Neural progenitor cell (in vitro differentiated cells): ENCODE measurements around the gene SPANXD.

Source experiments
- EZH2 ChIP-seq: fragments of 200-600 bp; sonication (generic); IDR thresholded peaks from 2 replicates; pipeline ENCODE4 v1.6.1; 2017; ENCODE audit warnings: antibody characterized with exemption, mild to moderate bottlenecking, moderate library complexity
- TF ChIP-seq, protein P1 (sequence below): fragments of 200-600 bp; sonication (generic); IDR thresholded peaks from 2 replicates; pipeline ENCODE4 v1.5.1; 2017; ENCODE audit warnings: antibody characterized with exemption, mild to moderate bottlenecking

DNA sequence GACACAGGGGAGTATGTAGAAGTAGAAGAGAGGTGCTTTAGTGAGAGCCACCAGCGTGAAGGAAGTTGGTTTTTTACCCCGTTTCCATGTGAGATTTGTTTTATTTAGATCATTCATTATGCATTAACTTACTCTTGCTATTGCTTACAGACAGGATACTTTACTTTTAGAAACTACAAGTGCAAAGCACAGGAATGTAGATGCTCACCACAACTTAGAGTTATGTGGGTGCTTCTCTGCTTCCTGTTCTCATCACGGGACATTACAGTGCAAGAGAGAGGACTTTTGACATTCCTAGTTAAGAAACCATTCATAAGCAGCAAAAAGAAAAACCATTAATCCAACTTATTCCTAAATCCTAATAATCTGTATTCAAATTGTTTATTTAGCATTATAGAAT is 25.6 kb upstream of the SPANXD start:
- TF ChIP-seq, protein P1, sequence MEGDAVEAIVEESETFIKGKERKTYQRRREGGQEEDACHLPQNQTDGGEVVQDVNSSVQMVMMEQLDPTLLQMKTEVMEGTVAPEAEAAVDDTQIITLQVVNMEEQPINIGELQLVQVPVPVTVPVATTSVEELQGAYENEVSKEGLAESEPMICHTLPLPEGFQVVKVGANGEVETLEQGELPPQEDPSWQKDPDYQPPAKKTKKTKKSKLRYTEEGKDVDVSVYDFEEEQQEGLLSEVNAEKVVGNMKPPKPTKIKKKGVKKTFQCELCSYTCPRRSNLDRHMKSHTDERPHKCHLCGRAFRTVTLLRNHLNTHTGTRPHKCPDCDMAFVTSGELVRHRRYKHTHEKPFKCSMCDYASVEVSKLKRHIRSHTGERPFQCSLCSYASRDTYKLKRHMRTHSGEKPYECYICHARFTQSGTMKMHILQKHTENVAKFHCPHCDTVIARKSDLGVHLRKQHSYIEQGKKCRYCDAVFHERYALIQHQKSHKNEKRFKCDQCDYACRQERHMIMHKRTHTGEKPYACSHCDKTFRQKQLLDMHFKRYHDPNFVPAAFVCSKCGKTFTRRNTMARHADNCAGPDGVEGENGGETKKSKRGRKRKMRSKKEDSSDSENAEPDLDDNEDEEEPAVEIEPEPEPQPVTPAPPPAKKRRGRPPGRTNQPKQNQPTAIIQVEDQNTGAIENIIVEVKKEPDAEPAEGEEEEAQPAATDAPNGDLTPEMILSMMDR = no peak
- TF ChIP-seq EZH2 = no peak
